H9 (cell line): ENCODE data around the gene BCHE. TPM values are rescaled to one million over a fixed set of nuclear protein-coding genes. Genes with fewer than 3 reads are reported as not detected.

ENCODE experiments used
- DNase-seq: peaks from one replicate; pipeline ENCODE4 v3.0.0-alpha.2; 2017
- H2AFZ ChIP-seq: one replicate; pipeline ENCODE4 v1.6.1; 2013; ENCODE audit warnings: mild to moderate bottlenecking, low read length, control low read depth, moderate library complexity
- H2AK5ac ChIP-seq: 2 replicates; pipeline ENCODE4 v1.6.1; 2013; ENCODE audit warnings: low read length, control low read depth, mixed read lengths; ENCODE audit not compliant: insufficient read length
- H2BK120ac ChIP-seq: one replicate; pipeline ENCODE4 v1.6.1; 2013; ENCODE audit warnings: low read depth, mild to moderate bottlenecking, low read length, control low read depth, inconsistent platforms; ENCODE audit not compliant: poor library complexity, severe bottlenecking
- H2BK12ac ChIP-seq: 2 replicates; pipeline ENCODE4 v1.6.1; 2013; ENCODE audit warnings: low read length, control low read depth, mixed read lengths, low read depth; ENCODE audit not compliant: insufficient read length
- H2BK15ac ChIP-seq: 2 replicates; pipeline ENCODE4 v1.6.1; 2013; ENCODE audit warnings: low read depth, low read length, control low read depth
- H2BK20ac ChIP-seq: one replicate; pipeline ENCODE4 v1.6.1; 2013; ENCODE audit warnings: low read depth, mild to moderate bottlenecking, low read length, control low read depth, inconsistent platforms; ENCODE audit not compliant: poor library complexity, severe bottlenecking
- H2BK5ac ChIP-seq: 2 replicates; pipeline ENCODE4 v1.6.1; 2013; ENCODE audit warnings: low read length, control low read depth, mixed read lengths; ENCODE audit not compliant: insufficient read length
- H3K14ac ChIP-seq: 2 replicates; pipeline ENCODE4 v1.6.1; 2013; ENCODE audit warnings: low read length, control low read depth; ENCODE audit not compliant: insufficient read depth
- H3K18ac ChIP-seq: 2 replicates; pipeline ENCODE4 v1.6.1; 2013; ENCODE audit warnings: low read depth, mild to moderate bottlenecking, mixed read lengths, low read length, control low read depth; ENCODE audit not compliant: insufficient read length
- H3K23ac ChIP-seq: 2 replicates; pipeline ENCODE4 v1.6.1; 2013; ENCODE audit warnings: low read length, control low read depth, mixed read lengths, low read depth; ENCODE audit not compliant: insufficient read length
- H3K23me2 ChIP-seq: 2 replicates; pipeline ENCODE4 v1.6.1; 2013; ENCODE audit warnings: low read depth, mild to moderate bottlenecking, mixed read lengths, low read length, control low read depth; ENCODE audit not compliant: insufficient read length, poor library complexity, severe bottlenecking
- H3K27ac ChIP-seq: 2 replicates; pipeline ENCODE4 v1.5.1; 2013; ENCODE audit warnings: low read length, control low read depth, mixed read lengths, low read depth; ENCODE audit not compliant: insufficient read length
- H3K27me3 ChIP-seq: 2 replicates; pipeline ENCODE4 v1.6.1; 2013; ENCODE audit warnings: low read length, control low read depth, inconsistent platforms; ENCODE audit not compliant: insufficient read depth
- H3K4ac ChIP-seq: 2 replicates; pipeline ENCODE4 v1.6.1; 2013; ENCODE audit warnings: low read depth, mild to moderate bottlenecking, control low read depth, inconsistent platforms, low read length, moderate library complexity
- H3K4me1 ChIP-seq: 2 replicates; pipeline ENCODE4 v1.6.1; 2013; ENCODE audit warnings: low read length, control low read depth, inconsistent platforms; ENCODE audit not compliant: insufficient read depth
- H3K4me2 ChIP-seq: 2 replicates; pipeline ENCODE4 v1.6.1; 2013; ENCODE audit warnings: low read length, control low read depth, mixed read lengths; ENCODE audit not compliant: insufficient read length, insufficient read depth
- H3K56ac ChIP-seq: 2 replicates; pipeline ENCODE4 v1.6.1; 2013; ENCODE audit warnings: low read depth, mild to moderate bottlenecking, mixed read lengths, low read length, control low read depth; ENCODE audit not compliant: insufficient read length
- H3K79me1 ChIP-seq: 2 replicates; pipeline ENCODE4 v1.6.1; 2013; ENCODE audit warnings: low read depth, mild to moderate bottlenecking, moderate library complexity, low read length, control low read depth, inconsistent platforms; ENCODE audit not compliant: insufficient read depth, poor library complexity, severe bottlenecking
- H3K79me2 ChIP-seq: 2 replicates; pipeline ENCODE4 v1.6.1; 2013; ENCODE audit warnings: low read length, control low read depth, inconsistent platforms; ENCODE audit not compliant: insufficient read depth
- H3K9ac ChIP-seq: 2 replicates; pipeline ENCODE4 v1.6.1; 2013; ENCODE audit warnings: low read length, control low read depth, mixed read lengths; ENCODE audit not compliant: insufficient read length; ENCODE audit errors: extremely low read depth
- H3K9me3 ChIP-seq: one replicate; pipeline ENCODE4 v1.6.1; 2013; ENCODE audit warnings: low read depth, low read length, inconsistent platforms; ENCODE audit not compliant: control insufficient read depth
- H3T11ph ChIP-seq: one replicate; pipeline ENCODE4 v1.6.1; 2013; ENCODE audit warnings: mild to moderate bottlenecking, low read length, control low read depth, inconsistent platforms
- H4K20me1 ChIP-seq: one replicate; pipeline ENCODE4 v1.6.1; 2013; ENCODE audit not compliant: control insufficient read depth, insufficient read length, insufficient read depth
- H4K5ac ChIP-seq: 2 replicates; pipeline ENCODE4 v1.6.1; 2013; ENCODE audit warnings: low read depth, mild to moderate bottlenecking, mixed read lengths, low read length, control low read depth; ENCODE audit not compliant: insufficient read length
- H4K8ac ChIP-seq: replicated peaks from 2 replicates; pipeline ENCODE4 v1.6.1; 2013; ENCODE audit warnings: low read length, control low read depth, mixed read lengths, low read depth; ENCODE audit not compliant: insufficient read length
- H4K91ac ChIP-seq: 2 replicates; pipeline ENCODE4 v1.6.1; 2013; ENCODE audit warnings: low read depth, mild to moderate bottlenecking, moderate library complexity, mixed read lengths, low read length, control low read depth; ENCODE audit not compliant: insufficient read length
- H3K27ac Mint-ChIP-seq, 3 experiments: 2 replicates in 2 of 3; 3 replicates in 1 of 3; pipeline ENCODE4 v1.8.0; 2020 to 2021; ENCODE audit warnings: mixed read lengths in 3 of 3, mild to moderate bottlenecking in 1 of 3, moderate library complexity in 1 of 3
- H3K27me3 Mint-ChIP-seq: 2 replicates; pipeline ENCODE4 v1.8.0; 2021; ENCODE audit warnings: low read depth, mild to moderate bottlenecking, moderate library complexity, mixed read lengths
- H3K36me3 Mint-ChIP-seq, 3 experiments: 2 replicates in 2 of 3; 3 replicates in 1 of 3; pipeline ENCODE4 v1.8.0; 2020 to 2021; ENCODE audit warnings: low read depth in 3 of 3, mixed read lengths in 3 of 3; ENCODE audit not compliant: insufficient read depth in 1 of 3
- H3K4me1 Mint-ChIP-seq, 2 experiments: 2 replicates each; pipeline ENCODE4 v1.8.0; 2020; ENCODE audit warnings: mixed read lengths in 2 of 2
- H3K4me3 Mint-ChIP-seq, 2 experiments: 2 replicates in 1 of 2; 3 replicates in 1 of 2; pipeline ENCODE4 v1.8.0; 2020 to 2021; ENCODE audit warnings: mild to moderate bottlenecking in 2 of 2, mixed read lengths in 2 of 2, moderate library complexity in 1 of 2
- H3K9me3 Mint-ChIP-seq, 2 experiments: 2 replicates in 1 of 2; 3 replicates in 1 of 2; pipeline ENCODE4 v1.8.0; 2020; ENCODE audit warnings: mild to moderate bottlenecking in 2 of 2, mixed read lengths in 2 of 2, moderate library complexity in 1 of 2
- CTCF ChIP-seq: fragments of 200-600 bp; sonication (generic); conservative IDR thresholded peaks from 3 replicates; pipeline ENCODE4 v1.8.0; 2021; ENCODE audit warnings: antibody characterized with exemption, mild to moderate bottlenecking
- WGBS: extraction: QIAGEN DNeasy Blood & Tissue Kit; methylation state at CpG from one replicate; pipeline ENCODE4 v1.1.7; 2013; ENCODE audit warnings: missing lambda C conversion rate, low lambda C conversion rate, mixed read lengths; ENCODE audit not compliant: insufficient read length; ENCODE audit errors: extremely low coverage; 5-methylcytosine and 5-hydroxymethylcytosine counted together
- total RNA-seq: library from RNA; stranded (reverse); gene quantifications from 2 replicates; pipeline ENCODE4 v1.2.1, GENCODE V29; 2021

The BCHE gene
- total RNA-seq, 1 experiment from 2014 or later = 1.4 TPM

DNA sequence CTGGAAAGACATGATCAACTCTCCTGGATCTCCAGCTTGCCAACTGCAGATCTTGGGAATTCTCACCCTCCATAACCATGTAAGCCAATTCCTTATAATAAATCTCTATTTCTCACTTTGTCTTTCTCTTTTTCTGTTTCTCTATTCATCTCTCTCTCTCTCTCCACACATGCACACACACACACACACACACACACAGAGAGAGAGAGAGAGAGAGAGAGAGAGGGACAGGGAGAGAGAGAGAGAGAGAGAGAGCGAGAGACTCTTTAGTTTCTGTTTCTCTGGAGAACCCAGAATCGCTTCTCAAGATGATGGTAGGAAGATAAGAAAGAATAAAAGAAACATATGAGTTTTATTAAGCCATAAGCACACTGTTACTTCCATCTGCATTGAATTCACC, 111.9 kb downstream of the BCHE start:
- no peak overlapping the region for H2BK12ac ChIP-seq

More for the DNA sequence above, 111.9 kb downstream of the BCHE start:
- Histone ChIP-seq H2BK120ac (no peak overlapping the region), H3K4me1 (no peaks in the 10 kb centered on the region), H4K91ac (no peak overlapping the region), H2AFZ (no peak overlapping the region), H4K20me1 (no peaks in the 10 kb centered on the region), H2BK20ac (no peak overlapping the region), H3K14ac (no peak overlapping the region), H3K23ac (no peak overlapping the region), H2BK15ac (no peak overlapping the region), H4K5ac (no peak overlapping the region), H3K79me1 (no peaks in the 10 kb centered on the region), H3K27me3 (no peaks in the 10 kb centered on the region), H3K27ac (no peak overlapping the region), H3K9me3 (peaks cover 3% of the 10 kb centered on the region), H3K79me2 (no peaks in the 10 kb centered on the region), H3K9ac (no peak overlapping the region), H3K23me2 (no peaks in the 10 kb centered on the region), H2AK5ac (no peak overlapping the region), H3K4ac (no peak overlapping the region), H3K4me2 (no peak overlapping the region), H4K8ac (no peak overlapping the region), H2BK5ac (no peak overlapping the region), H3K56ac (no peak overlapping the region), H3T11ph (no peak overlapping the region), H3K18ac (no peak overlapping the region)
- no peak overlapping the region for H3K4me3 Mint-ChIP-seq
- peaks cover 0 to 2% (median 0%) of the 10 kb centered on the region in 3 experiments; a peak in 1 of 7 replicates for H3K36me3 Mint-ChIP-seq
- no peaks in the 10 kb centered on the region for H3K4me1 Mint-ChIP-seq
- TF ChIP-seq CTCF = no peak
- no peaks in the 10 kb centered on the region for H3K27me3 Mint-ChIP-seq
- no peaks in the 10 kb centered on the region; a peak in 1 of 5 replicates for H3K9me3 Mint-ChIP-seq
- WGBS = no CpG with 5 or more reads among the region's 2 CpGs
- no peak for DNase-seq
- H3K27ac Mint-ChIP-seq = no peak overlapping the region
